IMR-90 (cell line): ENCODE measurements around the gene OR4Q3. TPM values are rescaled to one million over a fixed set of nuclear protein-coding genes. Genes with fewer than 3 reads are reported as not detected.
"Not testable (repeated sequence)": the region's sequence is repeated elsewhere in the genome, so short reads cannot be mapped to it uniquely, and the experiment has no call there.

Experiments used
- ATAC-seq: fragments of 200-7000 bp; cut with Tn5 transposase; 2 replicates; pipeline ENCODE4 v1.9.1; 2020; ENCODE audit warnings: low read depth, mild to moderate bottlenecking, moderate library complexity
- BruUV-seq: library from RNA; stranded (reverse); fragments of 400-500 nt; replicated peaks from 2 replicates; lab custom pipeline; 2021; lab: Mats Ljungman, UMichigan
- CTCF ChIA-PET: fragments of 300-600 bp; formaldehyde crosslinking; extraction: SDS; loops from one replicate; lab custom pipeline; 2021; ENCODE audit warnings: antibody characterized with exemption; lab: Yijun Ruan, JAX
- POLR2A ChIA-PET: fragments of 300-600 bp; sonication (Branson Sonifier 250); formaldehyde crosslinking; loops from one replicate; lab custom pipeline; 2022; ENCODE audit warnings: antibody characterized with exemption; ENCODE audit not compliant: unreplicated experiment; lab: Charles Lee
- DNase-seq: peaks from one replicate; pipeline ENCODE4 v3.0.0; 2013
- H2AFZ ChIP-seq: replicated peaks from 2 replicates; pipeline ENCODE3; 2013; ENCODE audit warnings: low read length, mild to moderate bottlenecking; ENCODE audit not compliant: poor library complexity
- H2AK5ac ChIP-seq: 2 replicates; pipeline ENCODE4 v1.6.1; 2013; ENCODE audit warnings: low read depth, low read length, inconsistent platforms
- H2AK9ac ChIP-seq: replicated peaks from 2 replicates; pipeline ENCODE3; 2013; ENCODE audit warnings: mild to moderate bottlenecking, low read depth, low read length, moderate library complexity; ENCODE audit not compliant: poor library complexity
- H2BK120ac ChIP-seq: 2 replicates; pipeline ENCODE4 v1.6.1; 2013; ENCODE audit warnings: low read depth, low read length, inconsistent platforms
- H2BK15ac ChIP-seq: 3 replicates; pipeline ENCODE4 v1.6.1; 2013; ENCODE audit warnings: low read depth, low read length, inconsistent platforms
- H2BK20ac ChIP-seq: 2 replicates; pipeline ENCODE4 v1.6.1; 2013; ENCODE audit warnings: low read depth, mild to moderate bottlenecking, inconsistent platforms, low read length, moderate library complexity
- H2BK5ac ChIP-seq: 2 replicates; pipeline ENCODE4 v1.6.1; 2013; ENCODE audit warnings: mild to moderate bottlenecking, low read depth, low read length, inconsistent platforms; ENCODE audit not compliant: poor library complexity, severe bottlenecking
- H3K14ac ChIP-seq: replicated peaks from 2 replicates; pipeline ENCODE4 v1.6.1; 2013; ENCODE audit warnings: low read depth, low read length, inconsistent platforms
- H3K18ac ChIP-seq: 2 replicates; pipeline ENCODE4 v1.6.1; 2013; ENCODE audit warnings: low read depth, low read length, control low read depth
- H3K23ac ChIP-seq: 2 replicates; pipeline ENCODE4 v1.6.1; 2013; ENCODE audit warnings: low read depth, low read length, inconsistent platforms
- H3K27ac ChIP-seq: 2 replicates; pipeline ENCODE4 v1.5.1; 2013; ENCODE audit warnings: mild to moderate bottlenecking, control low read depth, low read length; ENCODE audit not compliant: insufficient read depth
- H3K27me3 ChIP-seq: 2 replicates; pipeline ENCODE4 v1.6.1; 2013; ENCODE audit warnings: low read length; ENCODE audit not compliant: control insufficient read depth, insufficient read depth
- H3K36me3 ChIP-seq: 2 replicates; pipeline ENCODE4 v1.6.1; 2013; ENCODE audit warnings: low read length, mixed read lengths; ENCODE audit not compliant: control insufficient read depth, insufficient read depth
- H3K4ac ChIP-seq: 2 replicates; pipeline ENCODE4 v1.6.1; 2013; ENCODE audit warnings: low read depth, low read length, inconsistent platforms
- H3K4me1 ChIP-seq: 2 replicates; pipeline ENCODE4 v1.6.1; 2013; ENCODE audit warnings: low read length, mixed read lengths; ENCODE audit not compliant: control insufficient read depth, insufficient read depth
- H3K4me2 ChIP-seq: 2 replicates; pipeline ENCODE4 v1.6.1; 2013; ENCODE audit warnings: low read depth, mild to moderate bottlenecking, control low read depth, low read length, moderate library complexity
- H3K4me3 ChIP-seq: 2 replicates; pipeline ENCODE4 v1.5.1; 2013; ENCODE audit warnings: low read depth, mild to moderate bottlenecking, control low read depth, low read length, moderate library complexity; ENCODE audit not compliant: insufficient read depth
- H3K56ac ChIP-seq: 2 replicates; pipeline ENCODE4 v1.6.1; 2013; ENCODE audit warnings: low read length, inconsistent platforms; ENCODE audit not compliant: insufficient read depth; ENCODE audit errors: extremely low read depth
- H3K79me1 ChIP-seq, 2 experiments: 2 replicates each; pipeline ENCODE4 v1.6.1; 2013; ENCODE audit warnings: low read length in 2 of 2, inconsistent platforms in 1 of 2, low read depth in 1 of 2
- H3K9ac ChIP-seq: 2 replicates; pipeline ENCODE4 v1.6.1; 2013; ENCODE audit warnings: low read depth, low read length, control low read depth
- H3K9me1 ChIP-seq: 2 replicates; pipeline ENCODE4 v1.6.1; 2013; ENCODE audit warnings: low read length, inconsistent platforms; ENCODE audit not compliant: insufficient read depth
- H3K9me3 ChIP-seq: 2 replicates; pipeline ENCODE4 v1.6.1; 2013; ENCODE audit warnings: low read length; ENCODE audit not compliant: control insufficient read depth, insufficient read depth
- H4K20me1 ChIP-seq: 2 replicates; pipeline ENCODE4 v1.6.1; 2013; ENCODE audit warnings: low read length, inconsistent platforms; ENCODE audit not compliant: insufficient read depth
- H4K5ac ChIP-seq: 2 replicates; pipeline ENCODE4 v1.6.1; 2013; ENCODE audit warnings: mild to moderate bottlenecking, low read depth, low read length, control low read depth
- H4K8ac ChIP-seq, 2 experiments: 2 replicates each; pipeline ENCODE4 v1.6.1; 2013; ENCODE audit warnings: low read depth in 2 of 2, low read length in 2 of 2, control low read depth in 1 of 2, inconsistent platforms in 1 of 2
- H4K91ac ChIP-seq: 2 replicates; pipeline ENCODE4 v1.6.1; 2013; ENCODE audit warnings: low read depth, low read length, inconsistent platforms; ENCODE audit not compliant: insufficient read depth
- WGBS, 2 experiments: methylation state at CpG; one replicate each; pipeline versions ENCODE4 v1.1.5 to v1.1.7; 2013; ENCODE audit warnings: missing lambda C conversion rate in 2 of 2; ENCODE audit not compliant: insufficient read length in 1 of 2; ENCODE audit errors: extremely low coverage in 2 of 2; 5-methylcytosine and 5-hydroxymethylcytosine counted together
- dilution Hi-C: fragments of 300-500 bp; cut with HindIII; formaldehyde crosslinking; loops from one replicate; pipeline ENCODE4 v1.14.3; 2018; ENCODE audit warnings: low sequenced_read_pairs; ENCODE audit not compliant: unreplicated experiment
- in situ Hi-C: fragments of 300-500 bp; cut with MboI; formaldehyde crosslinking; loops from 3 replicates; pipeline ENCODE4 v1.14.3; 2019; ENCODE audit warnings: low sequenced_read_pairs, inconsistent platforms, mixed read lengths
- intact Hi-C: fragments of 100-400 bp; cut with micrococcal nuclease; formaldehyde crosslinking; loops from 2 replicates; pipeline ENCODE4 v1.10.0; 2022
- polyA plus RNA-seq, 3 experiments: library from polyadenylated mRNA; depleted of rRNA; stranded (reverse); fragments of >200 nt; gene quantifications; 2 replicates each; pipeline ENCODE4 v1.2.3, GENCODE V29; 2012; ENCODE audit warnings: low replicate concordance in 1 of 3
- total RNA-seq: library from RNA; depleted of rRNA; stranded (reverse); fragments of >200 nt; gene quantifications from 2 replicates; pipeline ENCODE4 v1.2.3, GENCODE V29; 2012

The OR4Q3 gene
- total and polyA plus RNA-seq, 2 of the 4 experiments (the other 2 are of a cell fraction): not detected

- H3K9me1 ChIP-seq, H2BK5ac ChIP-seq, in situ Hi-C loops, POLR2A ChIA-PET, H3K14ac ChIP-seq, H2BK20ac ChIP-seq, H3K4me3 ChIP-seq, H2BK120ac ChIP-seq, H4K8ac ChIP-seq, DNase-seq, H3K4me1 ChIP-seq, CTCF ChIA-PET, H3K9ac ChIP-seq, H2AK5ac ChIP-seq, H3K27me3 ChIP-seq, H4K20me1 ChIP-seq, H4K5ac ChIP-seq, H2BK15ac ChIP-seq, intact Hi-C loops, H3K23ac ChIP-seq, H3K56ac ChIP-seq, H3K27ac ChIP-seq, H3K4me2 ChIP-seq, ATAC-seq, dilution Hi-C loops, H3K79me1 ChIP-seq, H3K18ac ChIP-seq, H3K36me3 ChIP-seq, H2AFZ ChIP-seq, H2AK9ac ChIP-seq, BruUV-seq, H3K4ac ChIP-seq, H4K91ac ChIP-seq: not testable (repeated sequence)
- peaks cover 20% of the 10 kb centered on the region for H3K9me3 ChIP-seq
- 19% methylated on average over 3 of the region's 6 CpGs; no CpG with 5 or more reads in 1 of the 2 experiments for whole genome bisulfite sequencing, 2 experiments
Measured at GRCh38 chr14:19787318-19787717, 43.9 kb downstream of the OR4Q3 start.

GRCh38 chr14:19788150-19788549, 44.8 kb downstream of the OR4Q3 start:
- intact Hi-C loops, H3K4me2 ChIP-seq, H3K14ac ChIP-seq, ATAC-seq, H2AK5ac ChIP-seq, H2BK20ac ChIP-seq, H3K36me3 ChIP-seq, CTCF ChIA-PET, dilution Hi-C loops, H3K18ac ChIP-seq, H3K4ac ChIP-seq, H4K8ac ChIP-seq, DNase-seq, H3K27ac ChIP-seq, H4K91ac ChIP-seq, H3K9ac ChIP-seq, H2BK5ac ChIP-seq, H3K56ac ChIP-seq, H3K4me1 ChIP-seq, H3K9me1 ChIP-seq, H2BK15ac ChIP-seq, H3K4me3 ChIP-seq, H3K27me3 ChIP-seq, H4K20me1 ChIP-seq, H2AFZ ChIP-seq, H3K79me1 ChIP-seq, POLR2A ChIA-PET, H2AK9ac ChIP-seq, BruUV-seq, H4K5ac ChIP-seq, in situ Hi-C loops, H2BK120ac ChIP-seq, H3K23ac ChIP-seq: not testable (repeated sequence)
- WGBS, 2 experiments: 36% methylated on average over 6 of the region's 7 CpGs; no CpG with 5 or more reads in 1 of the 2 experiments
- H3K9me3 ChIP-seq: peaks cover 19% of the 10 kb centered on the region
